ENCODE data around the gene THAP3.

THAP3 gene

DNA sequence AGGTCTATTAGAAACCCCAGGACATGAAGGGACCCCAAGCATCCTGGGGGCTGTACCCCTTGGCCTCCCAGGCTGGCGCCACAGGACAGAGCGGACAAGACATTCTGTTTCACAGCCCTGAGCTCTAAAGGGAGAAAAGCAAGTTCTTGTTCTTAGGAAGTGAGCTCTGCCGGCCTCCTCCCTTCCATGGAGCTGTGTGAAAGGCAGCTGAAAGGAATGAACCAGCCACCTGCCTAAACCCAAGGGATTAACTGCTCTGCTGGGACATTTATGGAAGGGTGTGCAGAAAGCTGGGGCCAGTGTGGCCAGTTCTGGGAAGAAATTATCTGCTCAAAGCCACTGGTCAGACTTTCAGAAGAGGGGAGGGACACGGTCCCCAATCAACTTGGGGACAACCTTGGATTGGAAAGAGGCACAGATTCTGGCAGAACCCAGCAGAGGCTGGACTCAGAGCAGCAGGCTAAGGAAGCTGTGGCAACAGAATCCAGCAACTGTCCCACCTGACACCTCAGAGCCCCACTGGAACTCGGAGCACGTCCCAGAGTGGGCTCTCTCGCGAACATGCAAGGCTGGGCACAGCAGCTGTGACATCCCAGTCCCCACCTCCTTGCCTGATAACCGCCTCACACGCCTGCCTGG lies 24.1 kb upstream of the THAP3 start:
- Histone ChIP-seq H3K36me3 (ENCODE audit: insufficient read depth, low read length) (peaks cover 26% of the 10 kb centered on the region; the same call in 1 of the 2 replicates), H3K9ac (ENCODE audit: low read depth, low read length, poor library complexity, severe bottlenecking) (peak overlapping the region; percentile 74), H3K4me1 (ENCODE audit: insufficient read depth, low read length, poor library complexity, severe bottlenecking) (peaks cover 28% of the 10 kb centered on the region), H3K4me3 (ENCODE audit: low read length, poor library complexity, severe bottlenecking) (peak overlapping the region; percentile 81), H3K79me2 (ENCODE audit: insufficient read depth, low read length) (peaks cover 69% of the 10 kb centered on the region), H3F3A (ENCODE audit: low read depth) (0 out of 2 replicates have a peak, but pooled peaks cover 5% of the 10 kb centered on the region), H3K9me3 (ENCODE audit: insufficient read depth, low read depth, low read length) (no peaks in the 10 kb centered on the region), H3K27me3 (ENCODE audit: insufficient read depth, low read length, poor library complexity, severe bottlenecking) (no peaks in the 10 kb centered on the region), H2AFZ (ENCODE audit: low read length) (peak overlapping the region; percentile 94), H4K20me1 (ENCODE audit: insufficient read depth, low read length, poor library complexity, severe bottlenecking) (peaks cover 36% of the 10 kb centered on the region), H3K9me2 (replicated peaks; ENCODE audit: low read depth, low read length) (no peaks in the 10 kb centered on the region), H3K4me2 (ENCODE audit: low read depth, low read length, poor library complexity, severe bottlenecking) (peak overlapping the region; percentile 94)
- TF ChIP-seq, protein P1, sequence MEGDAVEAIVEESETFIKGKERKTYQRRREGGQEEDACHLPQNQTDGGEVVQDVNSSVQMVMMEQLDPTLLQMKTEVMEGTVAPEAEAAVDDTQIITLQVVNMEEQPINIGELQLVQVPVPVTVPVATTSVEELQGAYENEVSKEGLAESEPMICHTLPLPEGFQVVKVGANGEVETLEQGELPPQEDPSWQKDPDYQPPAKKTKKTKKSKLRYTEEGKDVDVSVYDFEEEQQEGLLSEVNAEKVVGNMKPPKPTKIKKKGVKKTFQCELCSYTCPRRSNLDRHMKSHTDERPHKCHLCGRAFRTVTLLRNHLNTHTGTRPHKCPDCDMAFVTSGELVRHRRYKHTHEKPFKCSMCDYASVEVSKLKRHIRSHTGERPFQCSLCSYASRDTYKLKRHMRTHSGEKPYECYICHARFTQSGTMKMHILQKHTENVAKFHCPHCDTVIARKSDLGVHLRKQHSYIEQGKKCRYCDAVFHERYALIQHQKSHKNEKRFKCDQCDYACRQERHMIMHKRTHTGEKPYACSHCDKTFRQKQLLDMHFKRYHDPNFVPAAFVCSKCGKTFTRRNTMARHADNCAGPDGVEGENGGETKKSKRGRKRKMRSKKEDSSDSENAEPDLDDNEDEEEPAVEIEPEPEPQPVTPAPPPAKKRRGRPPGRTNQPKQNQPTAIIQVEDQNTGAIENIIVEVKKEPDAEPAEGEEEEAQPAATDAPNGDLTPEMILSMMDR (conservative IDR thresholded peaks at IDR 0.05; ENCODE audit: low read length), result no peak
- no peak for TF ChIP-seq EZH2phosphoT487 (IDR thresholded peaks at IDR 0.05; ENCODE audit: borderline replicate concordance)

DNA sequence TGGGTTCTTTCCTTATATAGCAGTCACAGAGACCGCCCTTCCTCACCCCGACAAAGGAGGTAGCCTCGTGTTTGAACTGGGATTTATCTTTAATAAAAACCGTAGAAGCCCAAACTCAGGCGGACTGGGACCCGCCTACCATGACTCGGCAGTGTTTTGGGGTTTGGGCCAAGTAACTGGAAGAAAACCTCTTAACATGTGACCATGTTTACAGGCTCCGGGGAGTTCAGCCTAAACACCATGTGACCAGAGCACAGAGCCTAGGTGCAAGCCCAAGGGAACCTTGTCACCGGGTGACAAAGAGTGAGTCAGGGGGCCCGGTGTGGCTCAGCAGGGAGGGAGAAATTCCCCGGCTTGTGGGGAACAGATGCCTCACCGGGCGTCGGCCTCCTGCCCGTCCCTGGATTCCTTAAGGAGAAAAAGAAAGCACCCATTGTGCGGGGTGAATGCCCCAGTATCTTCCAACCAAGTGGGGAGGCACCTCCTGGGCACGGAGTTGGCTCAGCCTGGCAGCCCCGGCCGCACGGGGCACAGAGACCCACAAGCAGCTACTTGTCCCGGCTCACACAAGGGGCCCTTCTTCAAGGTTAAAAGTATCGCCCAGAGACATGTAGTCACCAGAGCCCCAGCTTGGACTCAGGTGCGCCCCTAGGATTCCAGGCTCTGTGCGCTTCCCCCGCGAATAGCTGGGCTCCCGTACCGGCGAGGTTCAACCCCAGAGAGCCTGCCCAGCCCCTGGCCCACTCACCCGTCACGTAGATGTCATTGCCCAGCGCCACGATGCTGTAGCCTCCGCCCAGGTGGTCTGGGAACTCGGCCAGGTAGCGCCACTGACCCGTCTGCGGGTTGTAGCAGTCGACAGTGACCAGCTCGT lies 23.4 kb upstream of the THAP3 start:
- Histone ChIP-seq H3K4me2 (ENCODE audit: low read depth, low read length, poor library complexity, severe bottlenecking) (peak overlapping the region; percentile 94), H3K9ac (ENCODE audit: low read depth, low read length, poor library complexity, severe bottlenecking) (peak overlapping the region; percentile 74), H2AFZ (ENCODE audit: low read length) (peak overlapping the region; percentile 94), H3K4me3 (ENCODE audit: low read length, poor library complexity, severe bottlenecking) (peak overlapping the region; percentile 81), H3K9me2 (replicated peaks; ENCODE audit: low read depth, low read length) (no peaks in the 10 kb centered on the region), H3K27me3 (ENCODE audit: insufficient read depth, low read length, poor library complexity, severe bottlenecking) (no peaks in the 10 kb centered on the region), H3F3A (ENCODE audit: low read depth) (0 out of 2 replicates have a peak, but pooled peaks cover 5% of the 10 kb centered on the region), H3K79me2 (ENCODE audit: insufficient read depth, low read length) (peaks cover 61% of the 10 kb centered on the region), H3K9me3 (ENCODE audit: insufficient read depth, low read depth, low read length) (no peaks in the 10 kb centered on the region), H3K4me1 (ENCODE audit: insufficient read depth, low read length, poor library complexity, severe bottlenecking) (peaks cover 28% of the 10 kb centered on the region), H3K36me3 (ENCODE audit: insufficient read depth, low read length) (peaks cover 19% of the 10 kb centered on the region; the same call in 1 of the 2 replicates), H4K20me1 (ENCODE audit: insufficient read depth, low read length, poor library complexity, severe bottlenecking) (peaks cover 34% of the 10 kb centered on the region)
- TF ChIP-seq EZH2phosphoT487 (IDR thresholded peaks at IDR 0.05; ENCODE audit: borderline replicate concordance), result no peak
- TF ChIP-seq, protein P1 (conservative IDR thresholded peaks at IDR 0.05; ENCODE audit: low read length), result 0 out of 2 replicates have a peak, but pooled peaks have one; percentile 18

DNA sequence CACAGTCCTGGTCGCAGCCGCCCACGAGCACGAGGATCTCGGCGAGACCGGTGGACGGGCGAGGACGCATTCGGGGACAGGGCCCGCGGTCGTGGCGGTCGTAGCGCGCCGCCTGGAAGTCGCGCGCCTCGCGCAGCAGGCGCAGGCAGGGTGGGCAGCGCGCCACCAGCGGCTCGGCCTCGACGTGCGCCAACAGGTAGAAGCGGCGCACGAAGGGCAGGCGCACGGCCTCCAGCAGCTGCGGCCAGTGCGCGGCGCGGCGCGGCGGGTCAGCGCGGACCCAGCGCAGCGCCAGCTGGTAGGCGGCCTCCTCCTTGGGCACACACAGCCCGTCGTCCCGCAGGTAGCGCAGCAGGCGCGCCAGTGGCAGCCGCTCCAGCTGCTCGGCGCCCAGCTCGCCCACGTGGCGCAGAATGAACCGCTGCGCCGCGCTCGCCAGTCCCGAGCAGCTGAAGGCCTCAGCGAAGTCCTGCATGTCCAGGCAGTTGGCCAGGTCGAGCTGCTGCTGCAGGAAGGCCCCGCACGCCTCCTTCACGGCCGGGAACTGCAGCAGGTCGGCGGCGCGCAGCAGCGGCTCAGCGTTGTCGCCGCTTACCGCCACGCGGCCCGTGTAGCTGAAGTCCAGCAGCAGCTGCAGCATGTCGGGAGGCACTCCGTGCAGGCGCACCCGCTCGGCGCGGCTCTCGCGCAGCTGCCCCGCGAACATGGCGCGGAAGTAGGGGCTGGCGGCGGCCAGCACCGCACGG lies 22.6 kb upstream of the THAP3 start:
- 0 out of 2 replicates have a peak, but pooled peaks cover 5% of the 10 kb centered on the region for H3F3A ChIP-seq (ENCODE audit: low read depth)
- H3K27me3 ChIP-seq (ENCODE audit: insufficient read depth, low read length, poor library complexity, severe bottlenecking), result no peaks in the 10 kb centered on the region
- H4K20me1 ChIP-seq (ENCODE audit: insufficient read depth, low read length, poor library complexity, severe bottlenecking), result peaks cover 29% of the 10 kb centered on the region
- H3K4me3 ChIP-seq (ENCODE audit: low read length, poor library complexity, severe bottlenecking), result peak overlapping the region; percentile 81
- H3K4me2 ChIP-seq (ENCODE audit: low read depth, low read length, poor library complexity, severe bottlenecking), result peak overlapping the region; percentile 94
- TF ChIP-seq, protein P1 (conservative IDR thresholded peaks at IDR 0.05; ENCODE audit: low read length), result no peak
- TF ChIP-seq EZH2phosphoT487 (IDR thresholded peaks at IDR 0.05; ENCODE audit: borderline replicate concordance), result no peak
- H3K79me2 ChIP-seq (ENCODE audit: insufficient read depth, low read length), result peaks cover 53% of the 10 kb centered on the region
- H3K36me3 ChIP-seq (ENCODE audit: insufficient read depth, low read length), result peaks cover 14% of the 10 kb centered on the region; the same call in 1 of the 2 replicates
- H3K4me1 ChIP-seq (ENCODE audit: insufficient read depth, low read length, poor library complexity, severe bottlenecking), result peaks cover 24% of the 10 kb centered on the region
- peak overlapping the region; percentile 74 for H3K9ac ChIP-seq (ENCODE audit: low read depth, low read length, poor library complexity, severe bottlenecking)
- peak overlapping the region; percentile 94 for H2AFZ ChIP-seq (ENCODE audit: low read length)
- H3K9me3 ChIP-seq (ENCODE audit: insufficient read depth, low read depth, low read length), result no peaks in the 10 kb centered on the region
- no peaks in the 10 kb centered on the region for H3K9me2 ChIP-seq (replicated peaks; ENCODE audit: low read depth, low read length)
